CD4-positive, alpha-beta T cell treated with Interleukin-10 for 1 hour (primary cell): ENCODE data around the gene PRRG2.
A peak's percentile ranks its signal among the peaks of the same experiment; 100 is the strongest.

ENCODE experiments used
- DNase-seq: peaks from one replicate; pipeline ENCODE4 v3.0.0-alpha.2; 2020

Gene PRRG2

GRCh38 chr19:49590071-49590970 is 9.2 kb downstream of the PRRG2 start:
- DNase-seq, result peak; percentile 99

DNA sequence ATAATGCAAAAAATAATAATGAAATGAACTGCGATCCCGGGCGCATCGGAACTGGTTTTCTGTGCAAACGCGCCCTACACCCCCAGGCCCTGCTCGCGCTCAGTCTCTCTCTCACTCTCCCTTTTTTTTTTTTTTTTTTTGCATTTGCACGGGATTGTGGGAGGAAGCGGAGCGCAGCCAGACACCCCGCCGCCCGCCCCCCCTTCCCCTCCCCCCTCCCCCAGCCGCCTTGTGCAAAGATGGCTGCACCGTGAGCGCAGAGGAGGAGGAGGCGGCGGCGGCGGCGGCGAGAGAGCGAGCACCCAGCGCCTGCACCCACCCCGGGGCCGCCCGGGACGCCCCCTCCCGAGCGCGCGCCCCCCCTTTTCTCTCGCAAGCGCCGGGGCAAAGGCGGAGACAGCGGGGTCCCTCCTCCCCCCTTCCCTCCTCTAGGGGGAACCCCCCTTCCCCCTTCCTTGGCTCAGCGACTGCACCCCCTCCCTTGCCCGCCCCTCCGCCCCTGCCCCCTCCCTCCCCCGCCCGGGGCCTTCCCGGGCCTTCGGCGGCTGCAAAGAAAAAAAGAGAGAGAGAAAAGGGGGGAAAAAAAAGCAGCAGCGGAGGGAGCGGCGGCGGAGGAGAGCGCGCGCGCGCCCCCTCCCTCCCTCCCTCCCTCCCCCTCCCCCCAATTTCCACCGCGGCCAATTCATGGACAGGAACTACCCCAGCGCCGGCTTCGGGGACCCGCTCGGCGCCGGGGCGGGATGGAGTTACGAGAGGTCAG is 10.0 kb downstream of the PRRG2 start, which contains the start of gene PRR12:
Gene PRR12, plus strand, starts transcription at position 212 of the 760 bp plus-strand sequence. Its CDS starts 473 bp downstream, at position 685.
- peak; percentile 84 for DNase-seq

DNA sequence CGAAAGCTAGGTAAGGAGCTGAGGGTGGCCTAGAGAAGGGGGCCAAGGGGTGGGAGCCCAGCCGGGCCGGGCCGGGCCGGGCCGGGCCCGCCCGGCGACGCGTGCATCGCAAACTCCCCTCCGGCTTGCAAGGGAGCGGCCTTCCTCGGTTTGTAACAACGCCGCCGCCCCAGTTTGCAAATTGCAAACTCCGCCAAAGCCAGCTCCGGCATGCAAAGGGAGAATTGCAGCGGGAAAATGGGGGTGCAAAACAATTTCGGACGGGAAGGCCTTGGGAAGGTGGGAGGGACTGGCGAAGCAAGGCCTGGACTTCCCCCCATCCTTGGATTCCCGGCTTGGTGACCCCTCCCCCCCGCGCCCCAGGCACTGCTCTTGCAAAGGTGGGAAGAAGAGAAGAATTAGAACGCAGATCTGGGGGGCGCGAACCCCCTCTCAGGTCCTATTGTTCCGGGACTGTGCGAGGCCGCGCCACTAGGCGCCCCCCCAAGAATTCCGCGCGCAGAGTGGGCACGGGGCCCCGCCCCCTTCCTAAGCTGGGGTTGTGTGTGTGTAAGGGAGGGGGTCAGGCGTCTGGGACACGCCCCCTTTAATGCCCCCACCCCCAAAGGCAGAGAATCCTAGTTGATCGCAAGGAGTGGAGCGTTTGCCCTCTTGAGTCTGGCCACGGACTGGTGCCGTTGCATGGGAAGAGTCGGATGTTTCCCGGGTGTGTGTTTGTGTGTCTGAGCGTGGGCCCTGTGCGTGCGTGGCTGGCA is 10.8 kb downstream of the PRRG2 start:
- DNase-seq, result peak; percentile 43

- no peak for DNase-seq
Observed at GRCh38 chr19:49592486-49593232, 11.5 kb downstream of the PRRG2 start.

GRCh38 chr19:49593233-49594113 is 12.4 kb downstream of the PRRG2 start:
- peak; percentile 95 for DNase-seq

- DNase-seq, result no peak
Observed at GRCh38 chr19:49594157-49594992, 13.3 kb downstream of the PRRG2 start.

DNA sequence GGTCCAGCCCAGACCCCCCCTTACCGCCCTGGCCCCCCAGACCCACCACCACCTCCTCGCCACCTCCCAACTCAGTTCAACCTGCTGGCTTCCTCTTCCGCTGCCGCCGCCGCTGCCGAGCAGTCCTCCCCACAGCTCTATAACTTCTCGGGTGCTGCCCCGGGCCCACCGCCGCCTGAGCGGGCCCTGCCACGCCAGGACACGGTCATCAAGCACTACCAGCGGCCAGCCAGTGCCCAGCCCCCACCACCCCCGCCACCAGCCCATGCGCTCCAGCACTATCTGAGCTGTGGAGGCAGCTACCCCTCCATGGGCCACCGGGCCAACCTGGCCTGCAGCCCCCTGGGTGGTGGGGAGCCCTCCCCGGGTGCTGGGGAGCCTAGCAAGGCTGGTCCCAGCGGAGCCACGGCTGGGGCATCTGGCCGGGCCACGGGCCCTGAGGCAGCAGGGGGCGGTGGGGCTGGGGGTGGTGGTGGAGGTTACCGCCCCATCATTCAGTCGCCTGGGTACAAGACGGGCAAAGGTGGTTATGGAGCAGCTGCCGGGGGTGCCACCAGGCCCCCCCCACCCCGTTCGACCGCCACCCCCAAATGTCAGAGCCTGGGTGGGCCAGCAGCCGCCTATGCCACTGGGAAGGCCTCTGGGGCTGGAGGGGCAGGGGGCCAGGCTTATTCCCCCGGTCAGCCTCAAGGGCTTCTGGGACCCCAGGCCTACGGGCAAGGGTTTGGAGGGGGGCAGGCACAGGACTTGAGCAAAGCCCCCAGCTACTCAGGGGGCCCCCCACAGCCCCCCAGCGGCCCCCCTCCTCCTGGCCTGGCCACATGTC is 14.1 kb downstream of the PRRG2 start:
- DNase-seq, result no peak

DNA sequence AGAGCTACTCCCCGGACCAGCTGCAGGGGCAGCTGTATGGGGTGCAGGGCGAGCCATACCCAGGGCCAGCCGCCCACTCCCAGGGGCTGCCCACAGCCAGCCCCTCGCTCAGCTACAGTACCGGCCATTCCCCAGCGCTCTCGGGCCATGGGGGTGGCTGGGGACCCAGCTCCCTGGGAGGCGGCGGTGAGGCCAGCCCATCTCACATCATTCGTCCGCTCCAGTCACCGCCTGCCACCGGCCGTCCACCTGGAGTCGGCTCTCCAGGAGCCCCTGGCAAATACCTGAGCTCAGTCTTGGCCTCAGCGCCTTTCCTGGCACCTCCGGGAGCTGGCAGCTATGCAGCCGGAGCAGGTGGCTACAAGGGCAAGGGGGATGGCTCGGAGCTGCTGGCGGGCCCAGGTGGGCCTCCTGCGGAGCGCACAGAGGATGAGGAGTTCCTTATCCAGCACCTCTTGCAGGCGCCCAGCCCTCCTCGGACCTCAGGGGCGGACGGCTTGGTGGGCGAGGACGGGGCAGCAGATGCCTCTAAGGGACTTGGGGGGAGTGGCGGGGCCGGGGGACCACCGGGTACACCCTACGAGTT is 14.8 kb downstream of the PRRG2 start:
- DNase-seq, result no peak

- DNase-seq, result no peak
Observed at GRCh38 chr19:49596407-49596806, 15.3 kb downstream of the PRRG2 start.

DNA sequence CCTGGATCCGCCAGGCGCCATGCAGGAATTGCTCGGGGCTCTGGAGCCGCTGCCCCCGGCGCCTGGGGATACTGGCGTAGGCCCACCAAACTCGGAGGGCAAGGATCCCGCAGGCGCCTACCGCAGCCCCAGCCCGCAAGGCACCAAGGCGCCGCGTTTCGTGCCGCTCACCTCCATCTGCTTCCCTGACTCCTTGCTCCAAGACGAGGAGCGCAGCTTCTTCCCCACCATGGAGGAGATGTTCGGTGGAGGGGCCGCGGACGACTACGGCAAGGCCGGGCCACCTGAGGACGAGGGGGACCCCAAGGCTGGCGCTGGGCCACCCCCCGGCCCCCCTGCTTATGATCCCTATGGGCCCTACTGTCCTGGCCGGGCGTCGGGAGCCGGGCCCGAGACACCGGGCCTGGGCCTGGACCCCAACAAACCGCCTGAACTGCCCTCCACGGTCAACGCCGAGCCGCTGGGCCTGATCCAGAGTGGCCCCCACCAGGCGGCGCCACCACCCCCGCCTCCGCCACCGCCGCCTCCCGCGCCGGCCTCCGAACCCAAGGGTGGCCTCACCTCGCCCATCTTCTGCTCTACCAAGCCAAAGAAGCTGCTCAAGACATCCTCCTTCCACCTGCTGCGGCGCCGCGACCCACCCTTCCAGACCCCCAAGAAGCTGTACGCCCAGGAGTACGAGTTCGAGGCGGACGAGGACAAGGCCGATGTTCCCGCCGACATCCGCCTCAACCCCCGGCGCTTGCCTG is 16.0 kb downstream of the PRRG2 start:
- no peak for DNase-seq

GRCh38 chr19:49597703-49597974 is 16.5 kb downstream of the PRRG2 start:
- no peak for DNase-seq

DNA sequence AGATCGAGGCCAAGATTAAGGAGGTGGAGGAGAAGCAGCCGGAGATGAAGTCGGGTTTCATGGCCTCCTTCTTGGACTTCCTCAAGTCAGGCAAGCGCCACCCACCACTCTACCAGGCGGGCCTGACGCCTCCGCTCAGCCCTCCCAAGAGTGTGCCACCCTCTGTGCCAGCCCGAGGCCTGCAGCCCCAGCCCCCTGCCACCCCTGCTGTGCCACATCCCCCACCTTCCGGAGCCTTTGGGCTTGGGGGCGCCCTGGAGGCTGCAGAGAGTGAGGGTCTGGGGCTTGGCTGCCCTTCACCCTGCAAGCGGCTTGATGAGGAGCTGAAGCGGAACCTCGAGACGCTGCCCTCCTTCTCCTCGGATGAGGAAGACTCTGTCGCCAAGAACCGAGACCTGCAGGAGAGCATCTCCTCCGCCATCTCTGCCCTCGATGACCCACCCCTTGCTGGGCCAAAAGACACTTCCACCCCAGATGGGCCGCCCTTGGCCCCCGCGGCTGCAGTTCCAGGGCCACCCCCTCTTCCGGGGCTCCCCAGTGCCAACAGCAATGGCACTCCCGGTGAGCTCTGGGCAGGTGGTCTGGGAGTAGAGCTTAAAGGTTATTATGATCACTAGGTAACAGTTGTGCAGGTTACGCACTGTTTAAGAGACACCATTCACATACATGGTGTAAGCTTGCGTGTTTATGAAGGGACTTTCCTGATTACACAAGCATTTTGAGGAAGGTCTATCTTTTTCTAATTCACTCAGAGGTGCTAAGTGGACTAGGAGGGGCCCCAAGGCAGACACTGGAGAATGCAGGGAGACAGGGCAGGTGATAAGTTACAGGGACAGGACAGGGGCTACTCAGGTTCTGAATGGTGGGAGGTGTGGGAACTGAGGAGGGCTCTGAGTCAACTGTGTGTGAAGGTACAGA is 18.5 kb downstream of the PRRG2 start:
- no peak for DNase-seq

GRCh38 chr19:49601482-49602038 is 20.4 kb downstream of the PRRG2 start:
- no peak for DNase-seq

DNA sequence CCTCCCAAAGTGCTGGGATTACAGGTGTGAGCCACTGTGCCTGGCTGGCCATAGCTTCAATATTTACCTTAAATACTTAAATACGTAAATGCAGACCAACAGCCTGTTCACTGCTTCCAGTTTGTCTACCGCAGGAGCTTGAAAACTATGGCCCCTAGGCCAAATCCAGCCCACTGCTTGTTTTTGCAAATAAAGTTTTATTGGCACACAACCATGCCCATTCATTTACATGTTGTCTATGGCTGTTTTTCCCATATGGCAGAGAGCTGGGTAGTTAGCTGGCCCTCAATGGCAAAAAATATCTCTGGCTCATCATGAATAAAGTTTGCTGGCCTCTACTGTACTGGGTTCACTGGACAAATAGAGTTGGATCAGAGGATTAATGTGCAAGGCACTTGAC is 21.7 kb downstream of the PRRG2 start:
- no peak for DNase-seq

DNA sequence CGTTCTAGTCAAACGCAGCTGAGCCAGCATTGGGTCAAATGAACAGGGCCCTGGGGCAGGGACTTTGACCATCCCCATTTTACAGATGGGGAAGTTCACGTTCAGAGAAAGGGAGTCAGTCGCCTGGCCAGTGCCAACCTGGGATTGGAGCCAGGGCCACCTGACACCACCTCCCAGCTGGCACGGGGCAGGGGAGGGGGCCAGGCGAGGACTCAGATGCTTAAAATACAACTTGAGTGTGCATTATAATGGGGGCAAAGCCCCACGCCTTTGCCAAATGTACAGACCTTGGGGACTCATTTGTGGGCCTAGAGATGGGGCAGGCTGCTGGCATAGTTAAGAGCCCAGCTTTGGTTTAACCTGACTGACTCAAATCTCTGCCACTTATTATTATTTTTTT is 24.5 kb downstream of the PRRG2 start:
- no peak for DNase-seq

DNA sequence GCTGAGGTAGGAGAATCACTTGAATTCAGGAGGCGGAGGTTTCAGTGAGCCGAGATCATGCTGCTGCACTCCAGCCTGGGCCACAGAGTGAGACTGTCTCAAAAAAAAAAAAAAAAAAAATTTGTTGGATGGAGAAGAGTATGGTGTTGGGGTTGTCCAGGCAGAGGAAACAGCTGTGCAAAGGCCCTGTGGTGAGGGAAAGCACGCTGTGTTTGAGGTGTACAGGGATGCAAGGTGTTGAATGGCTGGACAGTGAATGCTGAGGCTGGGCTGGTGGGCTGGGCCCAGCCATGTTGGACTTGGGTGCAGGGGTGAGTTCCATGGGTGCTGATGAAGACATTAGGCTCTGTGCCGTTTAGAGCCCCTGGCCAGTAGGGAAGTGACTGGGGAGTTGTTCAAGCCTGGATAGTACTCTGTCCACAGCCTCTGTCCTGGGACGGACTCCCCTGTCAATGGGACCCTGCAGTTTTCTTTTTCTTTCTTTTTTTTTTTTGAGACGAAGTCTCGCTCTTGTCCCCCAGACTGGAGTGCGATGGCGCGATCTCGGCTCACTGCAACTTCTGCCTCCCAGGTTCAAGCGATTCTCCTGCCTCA is 28.5 kb downstream of the PRRG2 start:
- no peak for DNase-seq

GRCh38 chr19:49613374-49613773 is 32.3 kb downstream of the PRRG2 start:
- no peak for DNase-seq
